SK-N-MC (cell line): ENCODE results near the gene LRP11.

ENCODE experiments used
- DNase-seq: peaks from one replicate; pipeline ENCODE4 v3.0.0-alpha.2; 2011; ENCODE audit warnings: low read depth, low spot score
- H3K27ac ChIP-seq: fragments of 200-600 bp; sonication (generic); 2 replicates; pipeline ENCODE4 v1.5.1; 2016; ENCODE audit warnings: mixed run types
- H3K36me3 ChIP-seq: fragments of 200-600 bp; sonication (generic); 2 replicates; pipeline ENCODE4 v1.6.1; 2017; ENCODE audit warnings: antibody characterized with exemption, low read length, mixed read lengths; ENCODE audit not compliant: insufficient read depth
- H3K4me3 ChIP-seq: fragments of 200-600 bp; sonication (generic); 2 replicates; pipeline ENCODE4 v1.5.1; 2016
- H3K9ac ChIP-seq: fragments of 200-600 bp; sonication (generic); 2 replicates; pipeline ENCODE4 v1.8.0; 2017; ENCODE audit warnings: mixed run types, mixed read lengths; ENCODE audit not compliant: insufficient read length
- H3K9me3 ChIP-seq: fragments of 200-600 bp; sonication (generic); 2 replicates; pipeline ENCODE4 v1.6.1; 2017; ENCODE audit warnings: low read depth, mild to moderate bottlenecking, antibody characterized with exemption, low read length, moderate library complexity, mixed read lengths
- EZH2 ChIP-seq: fragments of 200-600 bp; sonication (generic); IDR thresholded peaks from one replicate; pipeline ENCODE4 v1.6.1; 2017; ENCODE audit warnings: antibody characterized with exemption
- FOXP2 ChIP-seq: optimal IDR thresholded peaks from 2 replicates; pipeline ENCODE3; 2011; ENCODE audit warnings: mild to moderate bottlenecking, moderate library complexity; ENCODE audit not compliant: insufficient read depth; ENCODE audit errors: extremely low read length, control extremely low read depth
- POLR2AphosphoS5 ChIP-seq: IDR thresholded peaks from 2 replicates; pipeline ENCODE4 v1.6.1; 2012; ENCODE audit warnings: mild to moderate bottlenecking, low read depth, low read length, borderline replicate concordance

Gene LRP11

GRCh38 chr6:149891259-149891658, 27.1 kb upstream of the LRP11 start:
- Histone ChIP-seq H3K36me3 (no peaks in the 10 kb centered on the region), H3K27ac (no peak overlapping the region), H3K9me3 (no peaks in the 10 kb centered on the region), H3K4me3 (no peak overlapping the region), H3K9ac (no peak overlapping the region)
- TF ChIP-seq POLR2AphosphoS5: no peak
- TF ChIP-seq FOXP2: no peak
- TF ChIP-seq EZH2: no peak
- no peak for DNase-seq

- H3K9me3 ChIP-seq: no peaks in the 10 kb centered on the region
- TF ChIP-seq EZH2: no peak
- TF ChIP-seq POLR2AphosphoS5: no peak
- TF ChIP-seq FOXP2: no peak
- H3K4me3 ChIP-seq: no peak overlapping the region
- no peak overlapping the region for H3K9ac ChIP-seq
- H3K36me3 ChIP-seq: no peaks in the 10 kb centered on the region
- H3K27ac ChIP-seq: no peak overlapping the region
- no peak for DNase-seq
Observed at GRCh38 chr6:149890629-149891045, 26.5 kb upstream of the LRP11 start.

- Histone ChIP-seq H3K9ac (no peak overlapping the region), H3K4me3 (no peak overlapping the region), H3K36me3 (no peaks in the 10 kb centered on the region), H3K9me3 (no peaks in the 10 kb centered on the region), H3K27ac (no peak overlapping the region)
- no peak for DNase-seq
- TF ChIP-seq FOXP2: no peak
- no peak for TF ChIP-seq POLR2AphosphoS5
- TF ChIP-seq EZH2: no peak
Observed at GRCh38 chr6:149889326-149889725, 25.2 kb upstream of the LRP11 start.

GRCh38 chr6:149888659-149889058, 24.5 kb upstream of the LRP11 start:
- TF ChIP-seq EZH2 (no peak), FOXP2 (no peak)
- no peak for DNase-seq
- no peak overlapping the region for H3K9ac ChIP-seq
- H3K4me3 ChIP-seq: no peak overlapping the region
- no peak overlapping the region for H3K27ac ChIP-seq
- H3K36me3 ChIP-seq: no peaks in the 10 kb centered on the region
- H3K9me3 ChIP-seq: no peaks in the 10 kb centered on the region

GRCh38 chr6:149888093-149888492, 23.9 kb upstream of the LRP11 start:
- no peak overlapping the region for H3K27ac ChIP-seq

GRCh38 chr6:149887343-149887742, 23.2 kb upstream of the LRP11 start:
- TF ChIP-seq POLR2AphosphoS5 (no peak), EZH2 (no peak), FOXP2 (no peak)
- DNase-seq: no peak
- H3K27ac ChIP-seq: no peak overlapping the region
- H3K36me3 ChIP-seq: no peaks in the 10 kb centered on the region
- no peak overlapping the region for H3K4me3 ChIP-seq
- H3K9ac ChIP-seq: no peak overlapping the region
- no peaks in the 10 kb centered on the region for H3K9me3 ChIP-seq

More at GRCh38 chr6:149888093-149888492, 23.9 kb upstream of the LRP11 start:
- Histone ChIP-seq H3K9me3 (no peaks in the 10 kb centered on the region), H3K9ac (no peak overlapping the region), H3K4me3 (no peak overlapping the region), H3K36me3 (no peaks in the 10 kb centered on the region)
- TF ChIP-seq FOXP2 (no peak), POLR2AphosphoS5 (no peak), EZH2 (no peak)
- DNase-seq: no peak

GRCh38 chr6:149885888-149886287, 21.7 kb upstream of the LRP11 start:
- no peak for DNase-seq
- Histone ChIP-seq H3K27ac (no peak overlapping the region), H3K9me3 (no peaks in the 10 kb centered on the region), H3K4me3 (no peak overlapping the region), H3K9ac (no peak overlapping the region), H3K36me3 (no peaks in the 10 kb centered on the region)
- no peak for TF ChIP-seq FOXP2
- no peak for TF ChIP-seq POLR2AphosphoS5
- TF ChIP-seq EZH2: no peak

- TF ChIP-seq POLR2AphosphoS5 (no peak), EZH2 (no peak)
- no peak for DNase-seq
- H3K36me3 ChIP-seq: no peaks in the 10 kb centered on the region
- no peak overlapping the region for H3K9ac ChIP-seq
- H3K27ac ChIP-seq: no peak overlapping the region
- H3K9me3 ChIP-seq: no peaks in the 10 kb centered on the region
- peak overlapping the region; percentile 22; the same call in 1 of the 2 replicates for H3K4me3 ChIP-seq
Observed at GRCh38 chr6:149884617-149885016, 20.5 kb upstream of the LRP11 start.

- no peak overlapping the region for H3K9ac ChIP-seq
- no peak for DNase-seq
- H3K27ac ChIP-seq: no peak overlapping the region
- peak overlapping the region; percentile 22; the same call in 1 of the 2 replicates for H3K4me3 ChIP-seq
- H3K9me3 ChIP-seq: no peaks in the 10 kb centered on the region
- H3K36me3 ChIP-seq: no peaks in the 10 kb centered on the region
- TF ChIP-seq EZH2 (no peak), POLR2AphosphoS5 (no peak), FOXP2 (no peak)
Observed at GRCh38 chr6:149884215-149884614, 20.1 kb upstream of the LRP11 start.

- no peak for DNase-seq
- H3K9ac ChIP-seq: no peak overlapping the region
- no peak for TF ChIP-seq POLR2AphosphoS5
- TF ChIP-seq EZH2: no peak
- TF ChIP-seq FOXP2: no peak
Observed at GRCh38 chr6:149881860-149882259, 17.7 kb upstream of the LRP11 start.

More at GRCh38 chr6:149881860-149882259, 17.7 kb upstream of the LRP11 start:
- Histone ChIP-seq H3K4me3 (no peak overlapping the region), H3K36me3 (no peaks in the 10 kb centered on the region), H3K27ac (no peak overlapping the region), H3K9me3 (no peaks in the 10 kb centered on the region)
